IMR-90 (cell line): ENCODE results near the gene CALML4. TPM values are rescaled to one million over a fixed set of nuclear protein-coding genes. Genes with fewer than 3 reads are reported as not detected.
A peak's percentile ranks its signal among the peaks of the same experiment; 100 is the strongest.

Experiments
- ATAC-seq: fragments of 200-7000 bp; cut with Tn5 transposase; 2 replicates; pipeline ENCODE4 v1.9.1; 2020; ENCODE audit warnings: low read depth, mild to moderate bottlenecking, moderate library complexity
- BruUV-seq: library from RNA; stranded (reverse); fragments of 400-500 nt; replicated peaks from 2 replicates; lab custom pipeline; 2021; lab: Mats Ljungman, UMichigan
- CTCF ChIA-PET: fragments of 300-600 bp; formaldehyde crosslinking; extraction: SDS; loops from one replicate; lab custom pipeline; 2021; ENCODE audit warnings: antibody characterized with exemption; lab: Yijun Ruan, JAX
- POLR2A ChIA-PET: fragments of 300-600 bp; sonication (Branson Sonifier 250); formaldehyde crosslinking; loops from one replicate; lab custom pipeline; 2022; ENCODE audit warnings: antibody characterized with exemption; ENCODE audit not compliant: unreplicated experiment; lab: Charles Lee
- DNase-seq: peaks from one replicate; pipeline ENCODE4 v3.0.0; 2013
- H2AFZ ChIP-seq: replicated peaks from 2 replicates; pipeline ENCODE3; 2013; ENCODE audit warnings: low read length, mild to moderate bottlenecking; ENCODE audit not compliant: poor library complexity
- H2AK5ac ChIP-seq: 2 replicates; pipeline ENCODE4 v1.6.1; 2013; ENCODE audit warnings: low read depth, low read length, inconsistent platforms
- H2AK9ac ChIP-seq: replicated peaks from 2 replicates; pipeline ENCODE3; 2013; ENCODE audit warnings: mild to moderate bottlenecking, low read depth, low read length, moderate library complexity; ENCODE audit not compliant: poor library complexity
- H2BK120ac ChIP-seq: 2 replicates; pipeline ENCODE4 v1.6.1; 2013; ENCODE audit warnings: low read depth, low read length, inconsistent platforms
- H2BK15ac ChIP-seq: 3 replicates; pipeline ENCODE4 v1.6.1; 2013; ENCODE audit warnings: low read depth, low read length, inconsistent platforms
- H2BK20ac ChIP-seq: 2 replicates; pipeline ENCODE4 v1.6.1; 2013; ENCODE audit warnings: low read depth, mild to moderate bottlenecking, inconsistent platforms, low read length, moderate library complexity
- H2BK5ac ChIP-seq: 2 replicates; pipeline ENCODE4 v1.6.1; 2013; ENCODE audit warnings: mild to moderate bottlenecking, low read depth, low read length, inconsistent platforms; ENCODE audit not compliant: poor library complexity, severe bottlenecking
- H3K14ac ChIP-seq: replicated peaks from 2 replicates; pipeline ENCODE4 v1.6.1; 2013; ENCODE audit warnings: low read depth, low read length, inconsistent platforms
- H3K18ac ChIP-seq: 2 replicates; pipeline ENCODE4 v1.6.1; 2013; ENCODE audit warnings: low read depth, low read length, control low read depth
- H3K23ac ChIP-seq: 2 replicates; pipeline ENCODE4 v1.6.1; 2013; ENCODE audit warnings: low read depth, low read length, inconsistent platforms
- H3K27ac ChIP-seq: 2 replicates; pipeline ENCODE4 v1.5.1; 2013; ENCODE audit warnings: mild to moderate bottlenecking, control low read depth, low read length; ENCODE audit not compliant: insufficient read depth
- H3K27me3 ChIP-seq: 2 replicates; pipeline ENCODE4 v1.6.1; 2013; ENCODE audit warnings: low read length; ENCODE audit not compliant: control insufficient read depth, insufficient read depth
- H3K36me3 ChIP-seq: 2 replicates; pipeline ENCODE4 v1.6.1; 2013; ENCODE audit warnings: low read length, mixed read lengths; ENCODE audit not compliant: control insufficient read depth, insufficient read depth
- H3K4ac ChIP-seq: 2 replicates; pipeline ENCODE4 v1.6.1; 2013; ENCODE audit warnings: low read depth, low read length, inconsistent platforms
- H3K4me1 ChIP-seq: 2 replicates; pipeline ENCODE4 v1.6.1; 2013; ENCODE audit warnings: low read length, mixed read lengths; ENCODE audit not compliant: control insufficient read depth, insufficient read depth
- H3K4me2 ChIP-seq: 2 replicates; pipeline ENCODE4 v1.6.1; 2013; ENCODE audit warnings: low read depth, mild to moderate bottlenecking, control low read depth, low read length, moderate library complexity
- H3K4me3 ChIP-seq: 2 replicates; pipeline ENCODE4 v1.5.1; 2013; ENCODE audit warnings: low read depth, mild to moderate bottlenecking, control low read depth, low read length, moderate library complexity; ENCODE audit not compliant: insufficient read depth
- H3K56ac ChIP-seq: 2 replicates; pipeline ENCODE4 v1.6.1; 2013; ENCODE audit warnings: low read length, inconsistent platforms; ENCODE audit not compliant: insufficient read depth; ENCODE audit errors: extremely low read depth
- H3K79me1 ChIP-seq, 2 experiments: 2 replicates each; pipeline ENCODE4 v1.6.1; 2013; ENCODE audit warnings: low read length in 2 of 2, inconsistent platforms in 1 of 2, low read depth in 1 of 2
- H3K9ac ChIP-seq: 2 replicates; pipeline ENCODE4 v1.6.1; 2013; ENCODE audit warnings: low read depth, low read length, control low read depth
- H3K9me1 ChIP-seq: 2 replicates; pipeline ENCODE4 v1.6.1; 2013; ENCODE audit warnings: low read length, inconsistent platforms; ENCODE audit not compliant: insufficient read depth
- H3K9me3 ChIP-seq: 2 replicates; pipeline ENCODE4 v1.6.1; 2013; ENCODE audit warnings: low read length; ENCODE audit not compliant: control insufficient read depth, insufficient read depth
- H4K20me1 ChIP-seq: 2 replicates; pipeline ENCODE4 v1.6.1; 2013; ENCODE audit warnings: low read length, inconsistent platforms; ENCODE audit not compliant: insufficient read depth
- H4K5ac ChIP-seq: 2 replicates; pipeline ENCODE4 v1.6.1; 2013; ENCODE audit warnings: mild to moderate bottlenecking, low read depth, low read length, control low read depth
- H4K8ac ChIP-seq, 2 experiments: 2 replicates each; pipeline ENCODE4 v1.6.1; 2013; ENCODE audit warnings: low read depth in 2 of 2, low read length in 2 of 2, control low read depth in 1 of 2, inconsistent platforms in 1 of 2
- H4K91ac ChIP-seq: 2 replicates; pipeline ENCODE4 v1.6.1; 2013; ENCODE audit warnings: low read depth, low read length, inconsistent platforms; ENCODE audit not compliant: insufficient read depth
- BHLHE40 ChIP-seq: fragments of 150-350 bp; IDR thresholded peaks from 2 replicates; pipeline ENCODE4 v1.6.1; 2016; ENCODE audit warnings: mild to moderate bottlenecking, low read depth, low read length
- CEBPB ChIP-seq: IDR thresholded peaks from 2 replicates; pipeline ENCODE4 v1.6.1; 2012; ENCODE audit warnings: low read depth, low read length, improper control_type of control experiment
- CHD1 ChIP-seq: IDR thresholded peaks from 2 replicates; pipeline ENCODE4 v1.6.1; 2012; ENCODE audit warnings: low read depth, low read length, improper control_type of control experiment
- CTCF ChIP-seq: conservative IDR thresholded peaks from 2 replicates; pipeline ENCODE4 v1.5.1; 2012; ENCODE audit warnings: mild to moderate bottlenecking, low read depth, low read length, improper control_type of control experiment
- ELK1 ChIP-seq: fragments of 150-350 bp; IDR thresholded peaks from 2 replicates; pipeline ENCODE4 v1.6.1; 2016; ENCODE audit warnings: low read depth, mild to moderate bottlenecking, low read length, moderate library complexity, borderline replicate concordance
- FOS ChIP-seq: fragments of 150-350 bp; IDR thresholded peaks from 2 replicates; pipeline ENCODE4 v1.6.1; 2016; ENCODE audit warnings: low read depth, low read length
- MAFK ChIP-seq: IDR thresholded peaks from 2 replicates; pipeline ENCODE4 v1.6.1; 2012; ENCODE audit warnings: low read depth, low read length, improper control_type of control experiment
- MAZ ChIP-seq: IDR thresholded peaks from 2 replicates; pipeline ENCODE4 v1.6.1; 2012; ENCODE audit warnings: low read depth, mild to moderate bottlenecking, low read length, improper control_type of control experiment, moderate library complexity, borderline replicate concordance
- MXI1 ChIP-seq: IDR thresholded peaks from 2 replicates; pipeline ENCODE4 v1.6.1; 2012; ENCODE audit warnings: low read depth, mild to moderate bottlenecking, low read length, moderate library complexity, borderline replicate concordance
- NFE2L2 ChIP-seq: fragments of 150-350 bp; IDR thresholded peaks from 2 replicates; pipeline ENCODE4 v1.6.1; 2016; ENCODE audit warnings: low read depth, mild to moderate bottlenecking, low read length
- POLR2A ChIP-seq: IDR thresholded peaks from 2 replicates; pipeline ENCODE4 v1.6.1; 2012; ENCODE audit warnings: mild to moderate bottlenecking, low read depth, low read length
- RAD21 ChIP-seq: IDR thresholded peaks from 2 replicates; pipeline ENCODE4 v1.6.1; 2012; ENCODE audit warnings: low read length, improper control_type of control experiment
- RCOR1 ChIP-seq: IDR thresholded peaks from 2 replicates; pipeline ENCODE4 v1.6.1; 2012; ENCODE audit warnings: mild to moderate bottlenecking, low read length, improper control_type of control experiment; ENCODE audit not compliant: insufficient replicate concordance
- RFX5 ChIP-seq: IDR thresholded peaks from 2 replicates; pipeline ENCODE4 v1.8.0; 2012; ENCODE audit warnings: low read depth, mild to moderate bottlenecking, low read length, moderate library complexity
- SMC3 ChIP-seq: fragments of 150-350 bp; IDR thresholded peaks from 2 replicates; pipeline ENCODE4 v1.6.1; 2016; ENCODE audit warnings: low read depth, mild to moderate bottlenecking, antibody characterized with exemption, low read length, moderate library complexity
- USF2 ChIP-seq: fragments of 150-350 bp; IDR thresholded peaks from 2 replicates; pipeline ENCODE4 v1.6.1; 2017; ENCODE audit warnings: mild to moderate bottlenecking, antibody characterized with exemption, low read length, low read depth
- WGBS, 2 experiments: methylation state at CpG; one replicate each; pipeline versions ENCODE4 v1.1.5 to v1.1.7; 2013; ENCODE audit warnings: missing lambda C conversion rate in 2 of 2; ENCODE audit not compliant: insufficient read length in 1 of 2; ENCODE audit errors: extremely low coverage in 2 of 2; 5-methylcytosine and 5-hydroxymethylcytosine counted together
- dilution Hi-C: fragments of 300-500 bp; cut with HindIII; formaldehyde crosslinking; loops from one replicate; pipeline ENCODE4 v1.14.3; 2018; ENCODE audit warnings: low sequenced_read_pairs; ENCODE audit not compliant: unreplicated experiment
- in situ Hi-C: fragments of 300-500 bp; cut with MboI; formaldehyde crosslinking; loops from 3 replicates; pipeline ENCODE4 v1.14.3; 2019; ENCODE audit warnings: low sequenced_read_pairs, inconsistent platforms, mixed read lengths
- intact Hi-C: fragments of 100-400 bp; cut with micrococcal nuclease; formaldehyde crosslinking; loops from 2 replicates; pipeline ENCODE4 v1.10.0; 2022
- polyA plus RNA-seq, 3 experiments: library from polyadenylated mRNA; depleted of rRNA; stranded (reverse); fragments of >200 nt; gene quantifications; 2 replicates each; pipeline ENCODE4 v1.2.3, GENCODE V29; 2012; ENCODE audit warnings: low replicate concordance in 1 of 3
- total RNA-seq: library from RNA; depleted of rRNA; stranded (reverse); fragments of >200 nt; gene quantifications from 2 replicates; pipeline ENCODE4 v1.2.3, GENCODE V29; 2012

The CALML4 gene
- total and polyA plus RNA-seq, 2 of the 4 experiments (the other 2 are of a cell fraction), result 0.36 to 1.3 TPM

- Histone ChIP-seq H3K9me1 (peaks cover 15% of the 10 kb centered on the region; the same call in 1 of the 2 replicates), H4K91ac (no peak overlapping the region), H3K56ac (no peak overlapping the region), H2BK120ac (no peak overlapping the region), H3K14ac (no peak overlapping the region), H3K23ac (no peak overlapping the region), H3K27ac (no peak overlapping the region), H2AFZ (no peak overlapping the region), H3K9me3 (no peaks in the 10 kb centered on the region), H3K4ac (no peak overlapping the region), H3K4me3 (no peak overlapping the region), H4K8ac (no peak overlapping the region), H3K4me2 (no peak overlapping the region), H2BK15ac (no peak overlapping the region), H2AK5ac (no peak overlapping the region), H2BK20ac (no peak overlapping the region), H3K36me3 (no peaks in the 10 kb centered on the region; the same call in 1 of the 2 replicates), H3K27me3 (no peaks in the 10 kb centered on the region), H2AK9ac (peak overlapping the region; percentile 55), H4K5ac (no peak overlapping the region), H3K79me1 (peaks cover 43 to 59% of the 10 kb centered on the region in 2 experiments), H3K18ac (no peak overlapping the region), H3K9ac (no peak overlapping the region), H4K20me1 (peaks cover 26% of the 10 kb centered on the region), H3K4me1 (no peaks in the 10 kb centered on the region), H2BK5ac (no peak overlapping the region)
- ATAC-seq (no peak), DNase-seq (no peak)
- CTCF ChIA-PET, result no interaction called here
- no CpG with 5 or more reads among the region's 8 CpGs for WGBS, 2 experiments
- in situ Hi-C loops (no loop called here), intact Hi-C loops (no loop called here), dilution Hi-C loops (no loop called here)
- no TSS peak for BruUV-seq
- TF ChIP-seq USF2 (no peak), MXI1 (no peak), SMC3 (no peak), MAZ (no peak), FOS (no peak), CHD1 (no peak), POLR2A (no peak), RAD21 (no peak), RFX5 (no peak), CTCF (no peak), ELK1 (no peak), MAFK (no peak), CEBPB (no peak), RCOR1 (no peak), BHLHE40 (no peak), NFE2L2 (no peak)
- POLR2A ChIA-PET, result no interaction called here
These were observed 13.2 kb upstream of the CALML4 start for GRCh38 chr15:68218331-68218730.
